GM19395 (cell line): ENCODE measurements around the gene GPAT3.
A peak's percentile ranks its signal among the peaks of the same experiment; 100 is the strongest.
"Not testable (repeated sequence)": the region's sequence is repeated elsewhere in the genome, so short reads cannot be mapped to it uniquely, and the experiment has no call there.

Experiments
- ATAC-seq: cut with Tn5 transposase; IDR thresholded peaks from one replicate; pipeline ENCODE4 v1.9.1; 2021; ENCODE audit warnings: mild to moderate bottlenecking, moderate library complexity; ENCODE audit not compliant: unreplicated experiment

The GPAT3 gene

DNA sequence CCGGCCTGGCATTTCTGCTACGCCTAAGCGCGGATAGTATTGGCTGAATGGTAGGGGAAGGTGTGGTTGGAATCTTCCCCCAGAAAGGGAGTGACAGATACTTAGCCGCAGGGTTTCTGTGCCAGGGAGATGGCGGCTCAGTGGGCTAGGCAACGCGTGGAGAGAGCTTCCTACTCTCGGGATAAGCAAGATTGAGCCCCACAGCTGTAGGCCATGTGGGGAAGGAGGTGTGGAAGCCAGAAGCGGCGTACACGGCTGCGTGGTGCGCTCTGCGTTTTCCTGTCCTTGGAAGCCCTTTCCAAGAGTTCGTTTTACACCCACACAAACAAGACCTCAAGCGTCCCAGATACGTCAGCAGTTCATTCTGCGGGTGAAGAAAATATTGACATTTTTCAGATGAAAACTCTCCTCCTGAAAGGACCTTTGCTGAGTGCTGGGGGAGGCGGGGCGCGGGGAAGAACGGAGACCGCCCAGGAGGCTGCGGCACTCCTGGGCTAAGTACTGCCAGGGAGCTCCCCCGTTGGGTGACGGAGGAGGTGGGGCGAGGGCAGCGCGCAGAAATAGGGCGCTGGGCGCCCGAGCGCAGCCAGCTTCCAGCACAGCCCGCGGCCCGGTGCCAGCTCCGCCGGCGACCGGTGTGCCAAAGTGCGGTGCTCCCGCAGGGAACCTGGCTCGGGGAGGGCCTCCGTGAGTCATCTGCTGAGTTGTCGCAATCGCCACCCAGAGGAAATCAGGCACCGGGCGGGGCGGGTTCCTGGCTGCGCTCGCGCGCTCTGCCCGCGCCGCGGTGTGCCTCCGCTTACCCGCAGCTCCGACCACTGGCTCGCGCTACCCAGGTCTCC, at the start of gene GPAT3:
Gene GPAT3 (plus strand): TSS at position 589 of the 842 bp plus-strand sequence. CDS start 515 bp downstream, outside the sequence.
- ATAC-seq = peak; percentile 66

DNA sequence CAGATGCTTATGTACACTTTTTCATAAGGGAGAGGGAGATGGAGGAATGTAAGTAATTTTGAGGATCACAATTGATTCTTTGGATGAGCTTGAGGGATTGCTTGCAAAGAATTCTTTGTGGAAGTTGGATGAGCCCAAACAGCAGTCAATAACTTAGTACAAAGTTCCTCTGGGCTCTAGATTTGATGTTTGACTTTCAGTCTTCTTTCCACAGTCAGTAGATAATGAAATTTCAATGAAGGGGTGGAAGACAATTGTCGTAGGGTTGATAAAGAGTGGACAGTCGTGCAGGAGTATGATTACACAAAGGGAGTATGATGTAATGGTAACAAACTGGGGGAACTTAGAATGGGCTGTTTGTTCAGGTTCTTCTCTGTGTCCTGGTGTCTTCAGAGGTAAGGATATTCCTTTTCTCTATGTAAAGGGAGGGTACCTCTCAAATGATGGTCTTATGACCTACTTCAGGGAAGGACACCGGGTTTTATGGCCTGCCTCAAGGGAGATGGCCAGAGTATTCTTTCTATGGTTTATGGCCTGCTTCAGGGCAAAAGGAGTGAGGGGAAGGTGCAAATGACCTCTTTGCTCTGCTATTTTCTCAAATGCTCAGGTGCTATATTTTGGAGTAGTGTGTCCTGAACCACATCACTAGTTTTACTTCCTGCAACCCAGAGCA, 49.3 kb upstream of the GPAT3 start:
- no peak for ATAC-seq

GRCh38 chr4:83489711-83490326, 46.1 kb upstream of the GPAT3 start:
- no peak for ATAC-seq

DNA sequence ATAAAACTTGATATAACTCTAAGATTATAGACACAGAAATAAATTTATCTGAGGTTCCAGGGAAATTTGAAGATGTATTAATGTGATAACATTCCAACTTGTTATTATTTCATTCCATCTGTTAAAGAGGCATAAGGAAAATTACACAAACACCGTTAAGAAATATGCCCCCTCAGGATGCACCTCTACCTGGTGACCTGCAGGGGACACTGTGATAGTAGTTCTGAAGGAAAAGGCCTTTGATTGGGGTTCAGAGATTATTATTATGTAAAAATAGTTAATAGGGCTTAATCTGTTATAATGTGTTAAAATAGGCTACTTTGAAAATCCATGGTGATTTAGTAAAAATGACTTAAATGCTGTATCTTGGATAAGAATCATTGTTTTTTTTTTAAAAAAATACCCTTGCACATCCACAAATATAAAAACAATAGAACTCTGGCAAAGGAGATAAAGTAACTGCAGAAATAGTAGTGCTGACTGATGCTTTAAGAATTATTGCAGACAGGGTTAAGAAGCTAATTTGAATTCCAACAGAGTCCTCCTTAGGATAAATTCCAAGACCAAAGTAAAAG, 44.9 kb upstream of the GPAT3 start:
- peak; percentile 85 for ATAC-seq

- not testable (repeated sequence) for ATAC-seq
Measured at GRCh38 chr4:83496085-83496917, 39.6 kb upstream of the GPAT3 start.

DNA sequence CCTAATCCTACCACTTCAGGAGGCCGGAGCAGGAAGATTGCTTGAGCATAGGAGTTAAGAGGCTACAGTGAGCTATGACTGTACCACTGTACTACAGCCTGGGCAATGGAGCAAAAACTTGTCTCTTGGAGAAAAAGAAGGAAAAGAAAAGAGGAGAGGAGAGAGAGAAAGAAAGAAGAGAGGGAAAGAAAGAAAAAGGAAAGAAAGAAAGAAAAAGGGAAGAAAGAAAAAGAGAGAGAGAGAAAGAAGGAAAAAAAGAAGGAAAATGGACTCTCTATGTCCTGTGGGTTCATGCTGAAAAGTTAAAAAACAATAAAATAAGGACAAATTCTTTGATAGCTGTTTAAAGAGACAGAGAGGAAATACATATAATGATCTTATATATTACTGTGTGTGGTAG, 37.7 kb upstream of the GPAT3 start:
- no peak for ATAC-seq

GRCh38 chr4:83501671-83502070, 34.2 kb upstream of the GPAT3 start:
- not testable (repeated sequence) for ATAC-seq

- ATAC-seq = no peak
Measured at GRCh38 chr4:83503974-83504373, 31.9 kb upstream of the GPAT3 start.

- ATAC-seq = no peak
Measured at GRCh38 chr4:83504503-83504902, 31.4 kb upstream of the GPAT3 start.

- ATAC-seq = no peak
Measured at GRCh38 chr4:83504996-83505395, 30.9 kb upstream of the GPAT3 start.

GRCh38 chr4:83509156-83509585, 26.7 kb upstream of the GPAT3 start:
- ATAC-seq = not testable (repeated sequence)

DNA sequence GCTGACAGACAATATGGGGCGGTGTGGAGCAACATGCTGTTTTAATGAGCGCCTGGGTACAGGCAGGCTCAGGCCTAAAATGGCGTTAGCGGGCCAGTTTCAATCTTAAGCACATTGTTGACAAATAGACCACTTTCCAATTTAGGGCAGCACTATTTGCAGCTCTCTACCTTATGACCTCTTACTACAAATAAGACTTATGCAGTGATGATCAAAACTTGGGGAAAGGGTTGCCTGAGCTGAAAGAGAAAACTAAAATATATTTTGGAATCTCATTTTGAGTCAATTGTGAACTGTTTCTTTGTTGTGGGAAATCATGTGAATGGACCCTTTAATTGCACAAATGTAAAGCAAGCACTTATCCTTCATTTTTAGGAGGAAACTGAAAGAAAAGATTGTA, 25.5 kb upstream of the GPAT3 start:
- ATAC-seq = no peak

DNA sequence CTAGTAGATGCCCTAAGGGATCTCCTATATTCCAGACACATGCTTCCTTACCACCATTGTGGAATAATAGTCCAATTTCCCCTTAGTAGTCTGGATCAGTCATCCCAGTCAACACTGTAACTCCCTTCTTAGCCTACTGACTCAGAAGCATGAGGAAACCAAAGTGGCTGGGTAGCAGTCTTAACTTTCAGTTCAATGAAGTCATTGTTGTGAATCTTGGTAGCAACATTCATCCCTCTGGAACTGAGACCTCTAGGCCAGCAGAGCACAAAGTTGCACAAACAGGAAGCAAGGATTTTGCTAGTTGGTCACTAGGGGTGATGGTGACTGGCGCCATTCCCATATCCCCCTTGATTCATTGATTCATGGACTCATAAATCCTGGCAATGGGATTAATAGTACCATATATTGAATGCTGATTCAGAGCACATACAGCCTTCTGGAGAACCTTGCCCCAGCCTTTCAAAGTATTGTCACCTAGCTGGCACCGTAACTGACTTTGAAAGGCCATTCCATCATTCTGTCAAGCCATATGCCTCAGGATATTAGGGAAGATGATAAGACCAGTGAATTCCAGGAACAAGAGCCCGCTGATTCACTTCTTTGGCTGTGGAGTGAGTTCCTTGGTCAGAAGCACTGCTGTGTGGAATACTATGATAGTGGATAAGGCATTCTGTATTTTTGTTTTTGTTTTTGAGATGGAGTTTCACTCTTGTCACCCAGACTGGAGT, 19.7 kb upstream of the GPAT3 start:
- ATAC-seq = no peak

GRCh38 chr4:83522239-83522638, 13.7 kb upstream of the GPAT3 start:
- ATAC-seq = no peak

DNA sequence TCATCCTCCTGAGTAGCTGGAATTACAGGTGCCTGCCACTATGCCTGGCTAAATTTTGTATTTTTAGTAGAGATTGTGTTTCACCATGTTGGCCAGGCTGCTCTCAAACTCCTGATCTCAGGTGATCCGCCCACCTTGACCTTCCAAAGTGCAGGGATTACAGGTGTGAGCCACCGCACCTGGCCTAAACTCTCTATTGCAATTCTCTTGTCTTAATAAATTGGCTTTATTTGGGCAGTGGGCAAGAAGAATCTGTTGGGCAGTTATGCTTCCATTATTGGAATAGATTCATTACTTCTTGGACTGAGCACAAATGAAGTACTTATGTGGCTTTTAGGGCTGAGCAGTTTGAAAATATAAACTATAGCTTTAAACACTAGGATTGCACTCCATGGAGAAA, 8.2 kb upstream of the GPAT3 start:
- no peak for ATAC-seq

DNA sequence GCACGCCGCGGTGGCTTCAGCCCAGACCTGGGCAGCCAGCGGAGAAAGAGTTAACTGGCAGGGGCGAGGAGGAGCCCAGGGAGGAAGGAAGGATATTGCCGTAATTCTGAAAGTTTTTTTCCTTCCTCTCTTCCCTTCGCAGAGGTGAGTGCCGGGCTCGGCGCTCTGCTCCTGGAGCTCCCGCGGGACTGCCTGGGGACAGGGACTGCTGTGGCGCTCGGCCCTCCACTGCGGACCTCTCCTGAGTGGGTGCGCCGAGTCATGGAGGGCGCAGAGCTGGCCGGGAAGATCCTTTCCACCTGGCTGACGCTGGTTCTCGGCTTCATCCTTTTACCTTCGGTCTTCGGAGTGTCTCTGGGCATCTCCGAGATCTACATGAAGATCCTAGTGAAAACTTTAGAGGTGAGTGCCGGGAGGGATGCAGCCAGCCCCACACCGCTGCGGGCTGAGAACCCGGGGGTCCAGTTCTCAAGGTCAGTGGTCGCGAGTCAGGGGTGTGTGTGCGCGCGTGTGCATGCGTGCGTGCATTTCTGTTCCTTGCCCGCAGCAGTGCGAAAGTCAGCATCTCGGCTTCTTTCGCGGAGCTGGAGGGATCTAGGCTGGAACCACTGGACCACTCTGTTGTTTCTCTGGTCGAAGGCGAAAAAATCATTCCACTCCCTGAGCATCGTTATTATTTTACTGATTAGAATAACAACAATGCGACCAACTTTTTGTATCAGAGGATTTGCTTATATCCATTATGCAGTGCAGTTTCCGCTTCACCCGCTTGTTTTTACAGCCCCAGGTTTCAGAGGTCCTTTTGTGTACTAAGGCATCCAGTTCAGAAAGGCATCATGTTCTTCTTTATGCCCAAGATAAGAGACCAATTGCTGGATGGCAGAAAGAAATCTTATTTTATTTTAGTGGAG, 709 bp downstream of the GPAT3 start:
- peak; percentile 9 for ATAC-seq

DNA sequence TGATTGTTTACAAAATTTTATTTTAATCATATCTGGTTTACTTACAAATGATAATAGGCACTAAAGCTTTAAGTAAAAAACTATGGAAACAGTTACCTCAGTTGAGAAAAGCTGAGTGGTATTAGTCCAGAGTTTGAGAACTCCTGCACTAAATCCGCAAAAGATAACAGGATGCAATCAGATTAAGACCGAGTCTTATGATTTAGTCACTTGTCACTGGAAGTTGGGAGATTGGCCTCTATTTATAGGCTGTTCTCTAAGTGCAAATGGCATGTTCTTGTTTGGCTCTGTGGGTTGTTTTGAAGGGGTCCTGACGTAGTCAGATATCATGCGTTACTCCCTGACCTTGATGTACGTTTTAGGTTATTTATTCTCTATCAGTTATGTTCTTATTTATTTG, 6.3 kb downstream of the GPAT3 start:
- ATAC-seq = no peak

DNA sequence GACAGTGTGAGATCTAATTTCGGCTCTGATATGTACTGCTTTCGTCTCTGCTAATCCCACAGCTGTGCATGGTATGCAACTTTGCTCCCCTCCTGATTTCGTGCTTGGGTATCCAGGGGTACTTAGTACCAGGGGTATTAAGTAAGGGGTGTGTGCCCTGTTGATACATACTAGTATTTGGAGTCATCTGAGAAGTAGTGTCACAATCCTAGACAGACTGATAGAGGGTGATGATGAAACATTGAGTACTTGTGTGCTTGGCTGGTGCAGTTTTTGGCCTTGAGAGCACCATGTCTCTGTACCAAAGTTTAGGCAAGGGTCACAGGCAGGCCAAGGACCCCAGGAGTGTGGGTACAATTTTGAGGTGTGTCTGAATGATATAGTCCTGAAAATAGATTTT, 10.9 kb downstream of the GPAT3 start:
- ATAC-seq = no peak
